DOHH2 (cell line): ENCODE results near the gene LCMT1.
"Not testable (repeated sequence)": the region's sequence is repeated elsewhere in the genome, so short reads cannot be mapped to it uniquely, and the experiment has no call there.

Experiments used
- EZH2phosphoT487 ChIP-seq: fragments of 200-600 bp; sonication (generic); IDR thresholded peaks from 2 replicates; pipeline ENCODE4 v1.6.1; 2017; ENCODE audit warnings: borderline replicate concordance, mild to moderate bottlenecking, antibody characterized with exemption, low read length, moderate library complexity, mixed read lengths
- TF ChIP-seq, protein P1 (sequence below): fragments of 200-600 bp; sonication (generic); IDR thresholded peaks from one replicate; pipeline ENCODE4 v1.5.1; 2014; ENCODE audit warnings: antibody characterized with exemption, mild to moderate bottlenecking, low read depth, low read length; ENCODE audit not compliant: poor library complexity, severe bottlenecking

DNA sequence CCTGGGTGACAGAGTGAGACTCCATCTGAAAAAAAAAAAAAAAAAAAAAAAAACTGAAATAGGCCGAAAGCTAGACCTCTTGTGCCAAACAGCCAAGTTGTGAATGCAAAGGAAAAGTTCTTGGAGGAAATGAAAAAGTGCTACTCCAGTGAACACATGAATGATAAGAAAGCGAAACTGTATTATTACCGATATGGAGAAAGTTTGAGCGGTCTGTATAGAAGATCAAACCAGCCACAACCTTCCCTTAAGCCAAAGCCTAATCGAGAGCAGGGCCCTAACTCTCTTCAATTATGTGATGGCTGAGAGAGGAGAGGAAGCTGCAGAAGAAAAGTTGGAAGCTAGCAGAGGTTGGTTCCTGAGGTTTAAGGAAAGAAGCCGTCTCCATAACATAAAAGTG is 69.7 kb downstream of the LCMT1 start:
- TF ChIP-seq, protein P1, sequence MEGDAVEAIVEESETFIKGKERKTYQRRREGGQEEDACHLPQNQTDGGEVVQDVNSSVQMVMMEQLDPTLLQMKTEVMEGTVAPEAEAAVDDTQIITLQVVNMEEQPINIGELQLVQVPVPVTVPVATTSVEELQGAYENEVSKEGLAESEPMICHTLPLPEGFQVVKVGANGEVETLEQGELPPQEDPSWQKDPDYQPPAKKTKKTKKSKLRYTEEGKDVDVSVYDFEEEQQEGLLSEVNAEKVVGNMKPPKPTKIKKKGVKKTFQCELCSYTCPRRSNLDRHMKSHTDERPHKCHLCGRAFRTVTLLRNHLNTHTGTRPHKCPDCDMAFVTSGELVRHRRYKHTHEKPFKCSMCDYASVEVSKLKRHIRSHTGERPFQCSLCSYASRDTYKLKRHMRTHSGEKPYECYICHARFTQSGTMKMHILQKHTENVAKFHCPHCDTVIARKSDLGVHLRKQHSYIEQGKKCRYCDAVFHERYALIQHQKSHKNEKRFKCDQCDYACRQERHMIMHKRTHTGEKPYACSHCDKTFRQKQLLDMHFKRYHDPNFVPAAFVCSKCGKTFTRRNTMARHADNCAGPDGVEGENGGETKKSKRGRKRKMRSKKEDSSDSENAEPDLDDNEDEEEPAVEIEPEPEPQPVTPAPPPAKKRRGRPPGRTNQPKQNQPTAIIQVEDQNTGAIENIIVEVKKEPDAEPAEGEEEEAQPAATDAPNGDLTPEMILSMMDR, result not testable (repeated sequence)
- TF ChIP-seq EZH2phosphoT487, result not testable (repeated sequence)
